Endothelial cell (in vitro differentiated cells): ENCODE measurements around the gene ATXN7L1. TPM values are rescaled to one million over a fixed set of nuclear protein-coding genes. Genes with fewer than 3 reads are reported as not detected.

ENCODE experiments used
- DNase-seq: peaks from one replicate; pipeline ENCODE4 v3.0.0; 2021; ENCODE audit warnings: low spot score
- H3K27ac Mint-ChIP-seq: one replicate; pipeline ENCODE4 v1.8.0; 2021; ENCODE audit warnings: mixed read lengths, inconsistent platforms; ENCODE audit not compliant: unreplicated experiment
- H3K27me3 Mint-ChIP-seq: one replicate; pipeline ENCODE4 v1.8.0; 2021; ENCODE audit warnings: mild to moderate bottlenecking, moderate library complexity, mixed read lengths, inconsistent platforms; ENCODE audit not compliant: unreplicated experiment
- H3K36me3 Mint-ChIP-seq: one replicate; pipeline ENCODE4 v1.8.0; 2021; ENCODE audit warnings: mild to moderate bottlenecking, low read depth, mixed read lengths, inconsistent platforms; ENCODE audit not compliant: unreplicated experiment
- H3K4me1 Mint-ChIP-seq: one replicate; pipeline ENCODE4 v1.8.0; 2021; ENCODE audit warnings: mild to moderate bottlenecking, mixed read lengths, inconsistent platforms; ENCODE audit not compliant: unreplicated experiment
- H3K4me3 Mint-ChIP-seq: one replicate; pipeline ENCODE4 v1.8.0; 2021; ENCODE audit warnings: mild to moderate bottlenecking, mixed read lengths, inconsistent platforms; ENCODE audit not compliant: unreplicated experiment
- H3K9me3 Mint-ChIP-seq: one replicate; pipeline ENCODE4 v1.8.0; 2021; ENCODE audit warnings: mixed read lengths, inconsistent platforms; ENCODE audit not compliant: unreplicated experiment
- CTCF ChIP-seq: fragments of 200-600 bp; sonication (generic); IDR thresholded peaks from one replicate; pipeline ENCODE4 v1.5.0; 2021; ENCODE audit warnings: antibody characterized with exemption; ENCODE audit not compliant: unreplicated experiment
- total RNA-seq: library from RNA; stranded (reverse); fragmentation: NEBNext Ultra II Directional; extraction: Animal tissue kit (Norgen Biotek cat#: 25700); gene quantifications from one replicate; pipeline ENCODE4 v1.2.1, GENCODE V29; 2021; ENCODE audit not compliant: unreplicated experiment

The ATXN7L1 gene
- total RNA-seq, 1 donor from 2014 or later: 18.4 TPM

GRCh38 chr7:105731042-105731441 is 145.4 kb downstream of the ATXN7L1 start:
- no peaks in the 10 kb centered on the region for H3K4me1 Mint-ChIP-seq
- TF ChIP-seq CTCF: no peak
- DNase-seq: no peak
- no peaks in the 10 kb centered on the region for H3K9me3 Mint-ChIP-seq
- peaks cover 1% of the 10 kb centered on the region for H3K27me3 Mint-ChIP-seq
- H3K27ac Mint-ChIP-seq: no peak overlapping the region
- H3K4me3 Mint-ChIP-seq: no peak overlapping the region
- H3K36me3 Mint-ChIP-seq: no peaks in the 10 kb centered on the region

GRCh38 chr7:105728028-105728427 is 148.4 kb downstream of the ATXN7L1 start:
- DNase-seq: no peak
- Mint-ChIP-seq H3K9me3 (no peaks in the 10 kb centered on the region), H3K4me1 (no peaks in the 10 kb centered on the region), H3K27ac (no peak overlapping the region), H3K27me3 (no peaks in the 10 kb centered on the region), H3K36me3 (peaks cover 3% of the 10 kb centered on the region), H3K4me3 (no peak overlapping the region)
- no peak for TF ChIP-seq CTCF

GRCh38 chr7:105724688-105725087 is 151.7 kb downstream of the ATXN7L1 start:
- TF ChIP-seq CTCF: no peak
- Mint-ChIP-seq H3K4me1 (no peaks in the 10 kb centered on the region), H3K27ac (no peak overlapping the region), H3K9me3 (no peaks in the 10 kb centered on the region), H3K27me3 (no peaks in the 10 kb centered on the region), H3K4me3 (no peak overlapping the region), H3K36me3 (peaks cover 3% of the 10 kb centered on the region)
- DNase-seq: no peak

GRCh38 chr7:105723572-105723971 is 152.8 kb downstream of the ATXN7L1 start:
- no peak for DNase-seq
- Mint-ChIP-seq H3K36me3 (peaks cover 3% of the 10 kb centered on the region), H3K4me3 (no peak overlapping the region), H3K4me1 (peaks cover 4% of the 10 kb centered on the region), H3K9me3 (no peaks in the 10 kb centered on the region), H3K27me3 (no peaks in the 10 kb centered on the region), H3K27ac (no peak overlapping the region)
- TF ChIP-seq CTCF: no peak

- Mint-ChIP-seq H3K27me3 (no peaks in the 10 kb centered on the region), H3K27ac (no peak overlapping the region), H3K36me3 (peaks cover 3% of the 10 kb centered on the region), H3K4me3 (no peak overlapping the region), H3K9me3 (no peaks in the 10 kb centered on the region), H3K4me1 (peaks cover 6% of the 10 kb centered on the region)
- no peak for DNase-seq
- TF ChIP-seq CTCF: no peak
These were observed 154.8 kb downstream of the ATXN7L1 start for GRCh38 chr7:105721571-105722104.
